Muscle layer of duodenum (tissue), 2 donors: Measurements from ENCODE around the gene NOP14.
"Not testable (repeated sequence)": the region's sequence is repeated elsewhere in the genome, so short reads cannot be mapped to it uniquely, and the experiment has no call there.

Source experiments
- H3K27ac ChIP-seq: one replicate; pipeline ENCODE4 v1.7.0; 2013; ENCODE audit warnings: mild to moderate bottlenecking, low read length
- H3K27me3 ChIP-seq: one replicate; pipeline ENCODE4 v1.7.0; 2013; ENCODE audit warnings: low read depth, mild to moderate bottlenecking, control low read depth, low read length
- H3K36me3 ChIP-seq, 2 donors: one replicate each; pipeline ENCODE4 v1.7.0; 2013; ENCODE audit warnings: low read length in 2 of 2, control low read depth in 1 of 2, mild to moderate bottlenecking in 1 of 2; ENCODE audit not compliant: insufficient read depth in 2 of 2, control insufficient read depth in 1 of 2
- H3K4me1 ChIP-seq, 2 donors: one replicate each; pipeline ENCODE4 v1.7.0; 2013; ENCODE audit warnings: low read length in 2 of 2, mild to moderate bottlenecking in 2 of 2, control low read depth in 1 of 2, moderate library complexity in 1 of 2; ENCODE audit not compliant: insufficient read depth in 2 of 2, control insufficient read depth in 1 of 2
- H3K4me3 ChIP-seq, 2 donors: one replicate each; pipeline ENCODE4 v1.7.0; 2013; ENCODE audit warnings: low read length in 2 of 2, low read depth in 1 of 2, mild to moderate bottlenecking in 1 of 2
- H3K9me3 ChIP-seq, 2 donors: one replicate each; pipeline ENCODE4 v1.7.0; 2013; ENCODE audit warnings: low read length in 2 of 2, control low read depth in 1 of 2, mild to moderate bottlenecking in 1 of 2; ENCODE audit not compliant: control insufficient read depth in 1 of 2
- donor health status: healthy.

The NOP14 gene

DNA sequence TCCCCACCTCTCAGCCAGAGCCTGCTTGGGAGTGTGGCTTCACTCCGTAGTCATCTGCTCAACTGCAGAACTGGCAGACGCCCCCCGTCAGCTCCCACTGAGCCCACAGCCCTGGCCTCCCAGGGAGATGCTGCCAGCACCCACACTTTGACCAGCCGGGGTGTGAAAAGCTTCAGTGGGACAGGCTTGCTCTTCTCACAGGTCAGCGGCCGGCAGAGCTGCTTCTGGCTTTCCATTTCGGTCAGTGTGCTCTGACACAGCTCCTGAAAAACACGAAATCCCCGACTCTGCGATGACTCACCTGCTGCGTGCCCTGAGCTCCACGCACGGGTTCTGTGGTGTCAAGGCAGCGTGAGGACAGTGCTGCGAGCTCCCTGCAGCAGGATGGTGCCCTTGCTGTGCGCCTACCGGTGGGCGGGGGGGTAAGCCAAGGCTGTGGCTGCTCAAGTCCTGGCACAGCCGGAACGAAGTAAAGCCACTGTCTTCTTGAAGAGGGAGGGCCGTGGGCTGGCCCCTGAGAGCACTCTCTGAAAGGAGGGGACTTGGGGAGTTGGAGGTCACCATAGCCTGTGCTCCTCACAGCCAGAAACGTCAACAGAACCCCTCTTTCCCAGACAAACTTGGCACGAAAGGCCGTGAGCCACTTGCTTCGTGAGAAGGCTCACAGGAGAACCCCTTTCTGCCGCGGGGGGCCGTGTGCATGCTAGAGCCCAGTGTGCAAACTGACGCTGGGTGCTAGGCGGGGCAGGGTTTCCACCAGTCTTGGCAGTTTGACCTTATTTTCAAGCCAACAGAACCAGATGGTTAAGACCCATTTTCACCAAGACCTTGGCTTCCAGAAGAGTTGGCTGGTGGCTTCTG lies 23.6 kb downstream of the NOP14 start:
- no peak overlapping the region for H3K4me3 ChIP-seq
- no peak overlapping the region for H3K27ac ChIP-seq
- H3K4me1 ChIP-seq = peaks cover 6 to 14% of the 10 kb centered on the region in 2 donors
- peaks cover 36 to 76% of the 10 kb centered on the region in 2 donors for H3K36me3 ChIP-seq
- no peaks in the 10 kb centered on the region for H3K9me3 ChIP-seq
- no peaks in the 10 kb centered on the region for H3K27me3 ChIP-seq

DNA sequence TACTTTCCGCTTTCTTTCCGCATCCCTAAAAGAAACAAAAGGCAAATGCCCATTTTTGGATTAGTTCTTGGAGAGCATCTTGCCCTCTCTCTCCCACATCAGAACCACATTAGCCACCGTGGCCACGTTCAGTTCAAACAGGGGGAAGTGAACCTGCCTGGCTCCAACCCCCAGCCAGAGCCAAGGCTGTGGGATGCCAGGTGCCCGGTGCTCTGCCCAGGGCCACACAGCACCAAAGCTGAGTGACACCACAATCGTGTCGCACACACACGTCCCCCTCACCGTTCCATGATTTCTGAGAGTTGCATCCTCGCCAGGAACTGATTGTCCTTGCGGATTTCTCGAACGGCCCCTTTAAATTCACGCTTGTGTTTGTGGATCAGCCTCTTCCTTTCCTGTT lies 24.3 kb downstream of the NOP14 start:
- H3K27me3 ChIP-seq = no peaks in the 10 kb centered on the region
- H3K27ac ChIP-seq = no peak overlapping the region
- H3K4me1 ChIP-seq = peaks cover 6 to 14% of the 10 kb centered on the region in 2 donors
- no peaks in the 10 kb centered on the region for H3K9me3 ChIP-seq
- no peak overlapping the region for H3K4me3 ChIP-seq
- peaks cover 36 to 69% of the 10 kb centered on the region in 2 donors for H3K36me3 ChIP-seq

DNA sequence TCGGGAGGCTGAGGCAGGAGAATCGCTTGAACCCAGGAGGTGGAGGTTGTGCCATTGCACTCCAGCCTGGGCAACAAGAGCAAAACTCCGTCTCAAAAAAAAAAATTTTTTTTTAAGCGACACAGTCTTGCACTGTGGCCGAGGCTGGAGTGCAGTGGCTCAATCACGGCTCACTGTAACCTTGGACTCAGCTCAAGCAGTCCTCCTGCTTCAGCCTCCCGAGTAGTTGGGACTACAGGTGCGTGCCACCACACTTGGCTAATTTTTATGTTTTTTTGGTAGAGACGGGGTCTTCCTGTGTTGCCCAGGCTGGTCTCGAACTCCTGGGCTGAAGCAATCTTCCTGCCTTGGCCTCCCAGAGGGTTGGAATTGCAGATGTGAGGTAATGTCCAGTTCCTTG lies 24.8 kb downstream of the NOP14 start:
- not testable (repeated sequence) for H3K4me3 ChIP-seq, H3K27ac ChIP-seq, H3K27me3 ChIP-seq, H3K9me3 ChIP-seq
- peaks cover 36 to 65% of the 10 kb centered on the region in 2 donors for H3K36me3 ChIP-seq
- H3K4me1 ChIP-seq = peaks cover 6 to 19% of the 10 kb centered on the region in 2 donors

DNA sequence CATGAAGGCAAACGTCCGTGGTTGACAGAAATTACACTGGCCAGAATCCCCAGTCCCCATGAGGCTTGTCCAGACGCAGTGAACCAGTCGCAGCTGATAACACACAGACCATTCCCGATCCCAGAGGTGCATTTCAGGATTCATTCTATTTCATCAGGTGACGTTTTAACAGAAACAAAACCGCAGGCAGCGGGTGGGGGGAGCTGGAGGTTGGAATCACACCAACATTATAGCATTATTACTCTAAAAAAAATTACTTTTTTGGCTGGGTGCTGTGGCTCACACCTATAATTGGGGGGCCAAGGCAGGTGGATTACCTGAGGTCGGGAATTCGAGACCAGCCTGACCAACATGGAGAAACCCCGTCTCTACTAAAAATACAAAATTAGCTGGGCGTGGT lies 25.2 kb downstream of the NOP14 start:
- Histone ChIP-seq H3K4me1 (peaks cover 6 to 23% of the 10 kb centered on the region in 2 donors), H3K27me3 (no peaks in the 10 kb centered on the region), H3K36me3 (peaks cover 36 to 61% of the 10 kb centered on the region in 2 donors), H3K4me3 (no peak overlapping the region), H3K9me3 (no peaks in the 10 kb centered on the region), H3K27ac (no peak overlapping the region)

DNA sequence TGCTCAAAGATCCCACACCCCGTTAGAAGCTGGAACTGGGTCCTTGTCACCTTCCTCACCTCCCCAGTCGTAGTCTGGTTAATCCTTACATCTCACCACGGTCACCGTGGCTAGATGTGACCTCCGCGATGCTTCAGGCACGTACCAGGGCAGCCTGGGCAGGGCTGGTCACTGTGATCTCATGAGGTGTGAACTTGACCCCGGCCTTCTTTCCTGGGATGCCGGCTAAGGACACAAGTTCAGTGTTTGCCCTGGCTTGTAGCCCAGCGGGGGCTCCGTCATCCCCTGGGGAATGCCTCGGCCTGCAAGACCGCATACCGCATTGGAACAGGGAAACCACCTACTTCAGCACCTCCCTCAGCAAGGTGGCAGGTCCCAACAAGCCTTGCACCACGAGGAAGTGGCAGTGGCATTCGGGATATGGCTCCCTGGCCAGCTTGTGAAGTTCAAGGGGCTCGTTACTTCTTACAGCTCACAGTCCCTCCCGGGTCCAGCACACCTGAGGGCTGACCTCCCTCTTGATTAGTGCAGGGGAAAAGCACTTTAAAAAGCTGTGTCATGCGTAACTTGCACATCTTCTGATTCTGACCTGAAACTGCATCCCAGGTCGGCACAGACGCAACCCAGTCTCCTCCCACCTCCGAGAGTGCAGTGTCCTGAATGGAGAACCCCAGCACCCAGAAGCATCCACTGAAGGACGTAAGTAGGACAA lies 25.9 kb downstream of the NOP14 start:
- H3K4me1 ChIP-seq = peaks cover 6 to 30% of the 10 kb centered on the region in 2 donors
- no peak overlapping the region for H3K4me3 ChIP-seq
- H3K36me3 ChIP-seq = peaks cover 33 to 54% of the 10 kb centered on the region in 2 donors
- no peaks in the 10 kb centered on the region for H3K9me3 ChIP-seq
- no peaks in the 10 kb centered on the region for H3K27me3 ChIP-seq
- no peak overlapping the region for H3K27ac ChIP-seq

DNA sequence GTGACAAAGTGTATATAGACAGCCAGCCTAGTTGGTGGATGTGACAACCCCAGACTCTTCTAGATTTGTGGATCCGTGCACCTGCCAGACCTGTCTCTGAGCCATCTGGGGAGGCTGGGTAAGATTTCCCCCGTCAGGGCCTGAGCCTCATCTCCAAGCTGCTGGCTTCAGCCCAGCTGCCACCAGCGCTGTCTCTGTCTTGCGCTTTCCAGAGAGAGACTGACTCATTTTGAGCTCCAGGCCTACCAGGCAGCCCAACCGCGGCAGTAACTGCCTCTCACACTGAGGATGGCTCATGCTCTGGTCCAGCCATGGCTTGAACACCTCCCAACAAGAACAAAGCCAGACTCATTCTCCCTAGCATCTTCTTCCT lies 26.4 kb downstream of the NOP14 start:
- Histone ChIP-seq H3K9me3 (no peaks in the 10 kb centered on the region), H3K27me3 (no peaks in the 10 kb centered on the region), H3K4me3 (no peak overlapping the region), H3K27ac (no peak overlapping the region), H3K36me3 (peaks cover 29 to 49% of the 10 kb centered on the region in 2 donors), H3K4me1 (peaks cover 6 to 35% of the 10 kb centered on the region in 2 donors)

DNA sequence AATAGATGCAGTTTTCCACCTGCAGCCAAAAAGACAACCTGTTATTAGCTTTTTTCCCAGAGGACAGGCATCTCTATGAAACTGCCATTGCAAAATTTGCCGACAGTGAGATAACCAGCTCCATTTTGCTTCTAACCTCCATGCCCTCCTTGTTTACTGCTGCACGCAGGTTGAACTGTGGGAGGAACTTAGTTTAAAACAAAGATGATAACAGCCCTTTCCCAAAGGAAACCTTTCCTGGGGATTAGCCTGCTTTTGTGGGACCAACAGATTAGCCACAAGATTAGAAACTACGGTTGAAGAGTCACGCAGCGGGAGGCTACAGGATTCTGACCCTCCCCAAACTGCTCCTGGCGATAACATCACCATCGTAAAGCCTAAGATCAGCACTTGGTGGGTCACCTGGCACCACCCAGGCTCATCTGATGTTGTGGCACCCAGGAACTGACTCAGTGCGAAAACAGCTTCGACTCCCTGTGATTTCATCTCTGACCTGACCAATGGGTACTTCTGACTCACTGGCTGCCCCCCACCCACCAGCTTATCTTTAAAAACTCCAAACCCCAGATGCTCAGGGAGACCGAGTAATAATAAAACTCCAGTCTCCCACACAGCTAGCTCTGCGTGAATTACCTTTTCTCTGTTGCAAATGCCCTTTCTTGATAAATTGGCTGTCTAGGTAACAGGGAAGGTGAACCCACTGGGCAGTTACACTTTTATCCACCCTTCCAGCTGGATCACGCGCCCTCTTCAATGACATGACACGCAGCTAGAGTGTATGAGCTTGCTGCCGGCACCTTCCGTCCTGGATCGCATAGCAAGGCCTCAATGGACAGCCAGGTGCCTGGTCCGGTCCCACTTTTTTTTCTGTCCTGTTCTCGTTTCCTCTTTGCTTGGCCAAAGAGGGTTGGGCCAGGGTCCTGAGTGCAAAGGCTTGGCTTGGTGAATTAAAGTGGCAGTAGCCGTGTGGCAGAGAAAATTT lies 27.2 kb downstream of the NOP14 start:
- H3K4me1 ChIP-seq = peaks cover 6 to 42% of the 10 kb centered on the region in 2 donors
- H3K27ac ChIP-seq = peak overlapping the region; percentile 80
- H3K4me3 ChIP-seq = peak overlapping the region; percentile 70 to 97
- no peaks in the 10 kb centered on the region for H3K27me3 ChIP-seq
- H3K9me3 ChIP-seq = no peaks in the 10 kb centered on the region
- peaks cover 22 to 47% of the 10 kb centered on the region in 2 donors for H3K36me3 ChIP-seq

DNA sequence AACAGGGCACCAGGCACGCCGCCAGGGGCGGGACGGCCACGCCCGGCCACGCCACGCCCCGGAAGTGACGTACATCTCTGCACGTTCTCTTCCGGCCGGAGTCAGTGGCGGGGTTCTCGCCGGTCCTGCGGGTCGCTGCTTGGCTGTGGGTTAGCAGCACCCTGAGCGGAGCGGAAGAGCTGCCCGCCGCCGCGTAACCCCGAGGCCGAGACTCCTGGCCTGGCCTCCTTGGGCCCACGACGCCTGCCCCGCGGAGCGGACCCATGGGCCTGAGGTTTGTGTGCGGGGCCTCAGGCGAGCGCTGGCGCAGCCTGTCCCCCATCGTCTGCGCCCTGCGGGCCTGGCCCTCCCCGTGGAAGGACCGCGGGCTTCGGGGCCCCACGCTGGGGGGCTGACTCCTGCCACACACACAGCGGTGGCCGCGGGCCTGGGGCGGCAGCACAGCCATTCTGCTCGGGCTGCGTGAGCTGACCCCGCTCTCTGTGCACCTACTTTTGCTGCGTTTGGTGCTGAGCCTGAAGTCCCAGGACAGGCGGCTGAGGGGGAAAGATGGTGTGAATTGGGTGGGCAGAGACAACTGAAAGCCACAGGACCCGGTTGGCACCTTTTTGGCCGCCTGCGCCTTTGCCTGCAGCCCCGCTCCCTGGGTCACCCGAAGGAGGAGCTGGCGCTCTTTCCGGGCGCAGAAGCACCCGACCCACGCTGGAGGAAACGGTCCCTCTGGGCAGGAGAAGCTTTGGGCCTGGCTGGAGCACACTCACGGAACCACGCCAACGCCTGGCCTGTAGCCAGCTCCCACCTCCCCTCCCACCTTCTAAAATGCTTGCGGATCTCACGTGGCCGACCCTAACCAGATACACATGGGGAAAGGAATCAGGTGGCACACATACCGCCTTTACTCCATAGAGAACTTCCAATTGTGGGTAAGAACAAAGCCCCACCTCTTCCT lies 28.1 kb downstream of the NOP14 start:
- Histone ChIP-seq H3K4me1 (peaks cover 6 to 48% of the 10 kb centered on the region in 2 donors), H3K9me3 (no peaks in the 10 kb centered on the region), H3K27me3 (no peaks in the 10 kb centered on the region), H3K4me3 (peak overlapping the region; percentile 70 to 97), H3K36me3 (peaks cover 14 to 39% of the 10 kb centered on the region in 2 donors), H3K27ac (peak overlapping the region; percentile 80)

DNA sequence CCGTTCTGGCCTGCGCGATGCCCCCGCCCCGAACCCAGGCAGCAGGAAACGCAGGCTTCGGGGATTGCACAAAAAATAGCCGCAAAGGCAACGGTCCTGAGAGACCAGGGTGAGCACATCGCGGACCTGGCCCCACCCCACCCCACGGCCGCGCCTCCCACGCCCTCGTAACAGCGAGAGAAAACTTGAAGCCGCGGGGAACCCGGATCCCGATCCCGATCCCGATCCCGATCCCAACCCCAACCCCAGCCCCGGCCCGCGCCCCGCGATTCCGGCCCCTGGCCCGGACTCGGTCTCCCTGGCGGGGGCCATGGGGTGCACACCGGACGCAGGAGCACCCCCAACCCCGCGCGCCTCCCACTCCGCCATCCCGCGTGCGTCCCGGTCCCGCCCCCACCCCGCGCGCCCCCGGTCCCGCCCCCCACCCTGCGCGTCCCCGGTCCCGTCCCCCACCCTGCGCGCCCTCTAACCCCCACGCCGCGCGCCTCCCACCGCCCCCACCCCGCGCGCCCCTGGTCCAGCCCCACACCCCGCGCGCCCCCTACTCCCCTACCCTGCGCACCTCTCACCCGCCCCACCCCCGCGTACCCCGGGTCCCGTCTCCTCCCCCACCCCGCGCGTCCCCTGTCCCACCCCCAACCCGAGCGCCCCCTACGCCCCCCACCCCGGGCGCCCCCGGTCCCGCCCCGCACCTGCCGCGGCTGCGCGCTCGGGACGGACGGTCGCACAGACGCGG lies 29.0 kb downstream of the NOP14 start:
- Histone ChIP-seq H3K9me3 (no peaks in the 10 kb centered on the region), H3K36me3 (peaks cover 7 to 36% of the 10 kb centered on the region in 2 donors), H3K27ac (no peak overlapping the region), H3K4me3 (peak overlapping the region; percentile 18 to 97), H3K4me1 (peaks cover 6 to 48% of the 10 kb centered on the region in 2 donors), H3K27me3 (no peaks in the 10 kb centered on the region)
